ENCODE measurements around the gene SH3RF2. TPM values are rescaled to one million over a fixed set of nuclear protein-coding genes. Genes with fewer than 3 reads are reported as not detected.

SH3RF2 gene
- total and polyA plus RNA-seq, 2 experiments from 2014 or later: 35.1 to 35.4 TPM

DNA sequence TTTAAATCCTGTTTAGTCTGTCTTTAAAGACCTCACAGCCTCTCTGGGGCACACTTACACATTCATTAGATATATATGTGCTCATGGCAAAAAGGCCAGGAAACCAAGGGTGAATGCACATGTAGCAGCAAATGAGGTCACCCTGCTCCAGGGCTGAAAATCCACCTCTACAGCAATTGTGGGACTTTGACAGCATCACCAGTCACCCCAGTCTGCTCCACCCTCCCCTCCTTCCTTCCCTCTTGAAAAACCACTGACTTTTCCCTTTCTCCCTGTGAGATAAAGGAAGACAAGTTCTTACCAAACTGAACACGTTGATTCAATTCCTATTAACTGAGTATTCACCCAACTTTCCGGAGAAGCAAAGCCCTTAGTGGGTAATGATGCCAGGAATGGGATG is 15.2 kb upstream of the SH3RF2 start:
- no peaks in the 10 kb centered on the region for H3K9me2 ChIP-seq (replicated peaks; ENCODE audit: insufficient read depth)
- H3K4me2 ChIP-seq: no peak overlapping the region
- H4K20me1 ChIP-seq (ENCODE audit: insufficient read depth, poor library complexity, severe bottlenecking): no peaks in the 10 kb centered on the region
- no peak for DNase-seq (ENCODE audit: low spot score)
- H3K9me3 ChIP-seq (ENCODE audit: low read depth): no peaks in the 10 kb centered on the region
- WGBS (ENCODE audit: low lambda C conversion rate, missing lambda C conversion rate): 86% methylated on average over 2 of the region's 2 CpGs
- H3K79me2 ChIP-seq: no peaks in the 10 kb centered on the region
- TF ChIP-seq EZH2 (IDR thresholded peaks at IDR 0.05; ENCODE audit: borderline replicate concordance): no peak
- no peak for TF ChIP-seq CTCF (IDR thresholded peaks at IDR 0.05; ENCODE audit: poor library complexity)
- TF ChIP-seq EZH2phosphoT487 (IDR thresholded peaks at IDR 0.05; ENCODE audit: low read depth, severe bottlenecking, unreplicated experiment): no peak
- H3K27ac ChIP-seq: no peak overlapping the region
- H3K27me3 ChIP-seq: no peaks in the 10 kb centered on the region
- H3K4me3 ChIP-seq: no peak overlapping the region
- H3K4me1 ChIP-seq (ENCODE audit: insufficient read depth): peaks cover 8% of the 10 kb centered on the region
- no peaks in the 10 kb centered on the region for H3K36me3 ChIP-seq (replicated peaks; ENCODE audit: insufficient read depth, low read depth)
- no peak overlapping the region for H2AFZ ChIP-seq

DNA sequence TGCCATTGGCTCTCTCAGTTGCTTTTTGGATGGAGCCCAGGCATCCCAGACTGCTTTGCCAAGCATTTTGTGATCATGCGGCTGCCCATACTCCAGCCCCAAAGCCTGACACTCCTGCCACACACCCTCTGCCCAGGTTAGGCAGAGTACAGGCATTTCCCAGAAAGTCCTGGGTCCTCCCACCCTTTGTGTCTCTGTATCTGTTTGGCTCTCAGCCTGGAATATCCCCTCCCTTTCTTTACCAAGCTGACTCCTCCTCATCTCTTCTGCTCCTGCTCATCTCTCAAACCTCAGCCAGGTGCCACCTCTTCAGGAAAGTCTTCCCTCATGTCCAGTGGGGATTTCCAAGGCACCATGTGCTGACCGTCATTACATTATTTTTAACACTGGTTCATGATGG is 14.3 kb upstream of the SH3RF2 start:
- Histone ChIP-seq H3K9me3 (ENCODE audit: low read depth) (no peaks in the 10 kb centered on the region), H3K27ac (no peak overlapping the region), H3K9me2 (replicated peaks; ENCODE audit: insufficient read depth) (no peaks in the 10 kb centered on the region), H3K79me2 (no peaks in the 10 kb centered on the region), H2AFZ (no peak overlapping the region), H3K27me3 (no peaks in the 10 kb centered on the region), H3K36me3 (replicated peaks; ENCODE audit: insufficient read depth, low read depth) (no peaks in the 10 kb centered on the region), H3K4me2 (no peak overlapping the region), H3K4me1 (ENCODE audit: insufficient read depth) (peaks cover 8% of the 10 kb centered on the region), H3K4me3 (no peak overlapping the region), H4K20me1 (ENCODE audit: insufficient read depth, poor library complexity, severe bottlenecking) (no peaks in the 10 kb centered on the region)
- WGBS (ENCODE audit: low lambda C conversion rate, missing lambda C conversion rate): 98% methylated on average over 2 of the region's 2 CpGs
- TF ChIP-seq EZH2 (IDR thresholded peaks at IDR 0.05; ENCODE audit: borderline replicate concordance) (no peak), CTCF (IDR thresholded peaks at IDR 0.05; ENCODE audit: poor library complexity) (no peak), EZH2phosphoT487 (IDR thresholded peaks at IDR 0.05; ENCODE audit: low read depth, severe bottlenecking, unreplicated experiment) (no peak)
- no peak for DNase-seq (ENCODE audit: low spot score)

DNA sequence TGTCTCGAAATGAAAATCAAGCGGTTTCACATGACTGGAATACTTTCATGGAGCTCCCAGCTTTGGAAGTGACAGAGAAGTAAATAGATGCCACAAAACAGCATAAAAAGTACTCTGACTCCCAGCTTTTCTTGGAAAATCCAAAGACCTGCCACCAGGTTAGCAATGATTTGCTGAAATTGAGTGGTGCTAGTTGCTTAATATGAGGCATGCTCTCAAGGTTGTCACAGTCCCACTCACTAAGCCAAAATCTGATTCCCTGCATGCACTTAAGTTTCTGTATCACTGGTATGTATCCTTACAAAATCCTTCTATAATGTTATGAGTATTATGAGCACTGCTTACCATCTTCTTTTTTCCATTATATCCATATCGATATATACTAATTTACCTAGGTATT is 13.0 kb upstream of the SH3RF2 start:
- H3K4me2 ChIP-seq: no peak overlapping the region
- no peaks in the 10 kb centered on the region for H3K79me2 ChIP-seq
- no peak for TF ChIP-seq EZH2phosphoT487 (IDR thresholded peaks at IDR 0.05; ENCODE audit: low read depth, severe bottlenecking, unreplicated experiment)
- TF ChIP-seq CTCF (IDR thresholded peaks at IDR 0.05; ENCODE audit: poor library complexity): no peak
- no peak for TF ChIP-seq EZH2 (IDR thresholded peaks at IDR 0.05; ENCODE audit: borderline replicate concordance)
- H3K9me3 ChIP-seq (ENCODE audit: low read depth): no peaks in the 10 kb centered on the region
- no peaks in the 10 kb centered on the region for H3K36me3 ChIP-seq (replicated peaks; ENCODE audit: insufficient read depth, low read depth)
- H3K27ac ChIP-seq: no peak overlapping the region
- DNase-seq (ENCODE audit: low spot score): no peak
- H3K4me1 ChIP-seq (ENCODE audit: insufficient read depth): peaks cover 8% of the 10 kb centered on the region
- WGBS (ENCODE audit: low lambda C conversion rate, missing lambda C conversion rate): 94% methylated on average over 3 of the region's 3 CpGs
- H2AFZ ChIP-seq: no peak overlapping the region
- no peaks in the 10 kb centered on the region for H3K27me3 ChIP-seq
- no peaks in the 10 kb centered on the region for H3K9me2 ChIP-seq (replicated peaks; ENCODE audit: insufficient read depth)
- H4K20me1 ChIP-seq (ENCODE audit: insufficient read depth, poor library complexity, severe bottlenecking): no peaks in the 10 kb centered on the region
- H3K4me3 ChIP-seq: no peak overlapping the region

GRCh38 chr5:145924849-145925248 is 11.5 kb upstream of the SH3RF2 start:
- peaks cover 8% of the 10 kb centered on the region for H3K4me1 ChIP-seq (ENCODE audit: insufficient read depth)
- TF ChIP-seq EZH2phosphoT487 (IDR thresholded peaks at IDR 0.05; ENCODE audit: low read depth, severe bottlenecking, unreplicated experiment) (no peak), CTCF (IDR thresholded peaks at IDR 0.05; ENCODE audit: poor library complexity) (no peak), EZH2 (IDR thresholded peaks at IDR 0.05; ENCODE audit: borderline replicate concordance) (no peak)
- no peaks in the 10 kb centered on the region for H3K9me2 ChIP-seq (replicated peaks; ENCODE audit: insufficient read depth)
- no peak overlapping the region for H2AFZ ChIP-seq
- no peaks in the 10 kb centered on the region for H3K9me3 ChIP-seq (ENCODE audit: low read depth)
- H3K36me3 ChIP-seq (replicated peaks; ENCODE audit: insufficient read depth, low read depth): no peaks in the 10 kb centered on the region
- H3K4me3 ChIP-seq: no peak overlapping the region
- no peak for DNase-seq (ENCODE audit: low spot score)
- 68% methylated on average over 1 of the region's 1 CpG for WGBS (ENCODE audit: low lambda C conversion rate, missing lambda C conversion rate)
- H3K79me2 ChIP-seq: no peaks in the 10 kb centered on the region
- no peaks in the 10 kb centered on the region for H4K20me1 ChIP-seq (ENCODE audit: insufficient read depth, poor library complexity, severe bottlenecking)
- H3K4me2 ChIP-seq: no peak overlapping the region
- H3K27me3 ChIP-seq: no peaks in the 10 kb centered on the region
- peak overlapping the region; percentile 8 for H3K27ac ChIP-seq
